NCI-H2107 (cell line): ENCODE results near the gene YY1.
A peak's percentile ranks its signal among the peaks of the same experiment; 100 is the strongest.
"Not testable (repeated sequence)": the region's sequence is repeated elsewhere in the genome, so short reads cannot be mapped to it uniquely, and the experiment has no call there.

Experiments used
- DNase-seq: peaks from one replicate; lab custom pipeline; 2025; lab: John Stamatoyannopoulos, UW

YY1 gene

DNA sequence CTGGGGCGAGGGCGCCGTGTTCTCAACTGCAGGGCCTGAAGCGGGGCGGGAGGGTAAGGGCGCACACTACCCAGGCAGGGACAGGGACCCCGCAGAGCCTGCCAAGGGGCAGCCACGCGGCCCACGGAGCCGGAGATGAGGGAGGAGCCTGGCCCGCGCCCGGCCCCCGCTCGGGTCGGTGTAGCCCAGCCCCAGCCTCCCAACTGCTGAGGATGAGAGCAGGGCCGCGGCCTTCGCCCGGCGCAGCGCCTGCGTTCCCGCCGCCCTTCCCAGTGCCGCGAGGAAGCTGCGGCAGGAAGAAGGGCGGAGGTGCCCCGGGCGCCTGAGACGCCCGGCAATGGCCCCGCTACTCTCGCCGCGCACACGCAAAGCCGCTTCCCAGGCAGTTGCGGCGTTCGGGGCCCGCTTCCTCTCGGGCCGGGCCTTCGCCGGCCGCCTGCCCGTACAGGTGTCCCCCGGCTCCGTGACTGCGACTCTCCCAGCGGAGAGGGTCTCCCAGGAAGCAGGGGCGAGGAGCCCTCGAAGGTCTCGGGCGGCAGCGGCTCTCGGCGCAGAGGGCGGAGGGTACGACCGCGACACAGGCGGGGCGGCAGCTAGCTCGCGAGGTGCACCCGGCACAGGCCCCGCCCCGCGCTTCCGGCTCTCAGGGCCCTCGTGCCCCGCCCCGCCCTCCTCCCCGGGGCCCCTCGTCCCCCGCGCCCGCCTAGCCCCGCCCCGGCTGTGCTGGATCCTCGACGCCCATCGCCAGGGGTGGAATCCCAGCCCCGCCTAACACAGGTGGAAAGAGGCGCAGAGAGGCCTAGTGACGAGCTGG lies 24.8 kb upstream of the YY1 start:
- DNase-seq: peak; percentile 98

DNA sequence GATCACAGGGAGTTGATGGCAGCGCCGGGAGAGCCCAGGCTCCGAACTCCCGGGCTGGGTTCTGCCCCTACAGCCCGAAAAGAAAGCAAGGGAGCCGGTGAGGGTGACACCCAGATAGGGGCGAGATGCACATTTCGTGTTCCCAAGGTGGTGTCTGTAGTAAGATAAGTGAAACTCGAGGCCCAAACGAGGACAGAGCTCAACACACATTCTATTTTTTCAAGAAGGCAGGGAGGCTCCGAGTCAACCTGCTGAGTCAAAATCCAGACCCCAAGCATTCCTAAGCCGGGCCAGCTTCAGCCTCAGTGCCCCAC lies 24.2 kb upstream of the YY1 start:
- DNase-seq: no peak

DNA sequence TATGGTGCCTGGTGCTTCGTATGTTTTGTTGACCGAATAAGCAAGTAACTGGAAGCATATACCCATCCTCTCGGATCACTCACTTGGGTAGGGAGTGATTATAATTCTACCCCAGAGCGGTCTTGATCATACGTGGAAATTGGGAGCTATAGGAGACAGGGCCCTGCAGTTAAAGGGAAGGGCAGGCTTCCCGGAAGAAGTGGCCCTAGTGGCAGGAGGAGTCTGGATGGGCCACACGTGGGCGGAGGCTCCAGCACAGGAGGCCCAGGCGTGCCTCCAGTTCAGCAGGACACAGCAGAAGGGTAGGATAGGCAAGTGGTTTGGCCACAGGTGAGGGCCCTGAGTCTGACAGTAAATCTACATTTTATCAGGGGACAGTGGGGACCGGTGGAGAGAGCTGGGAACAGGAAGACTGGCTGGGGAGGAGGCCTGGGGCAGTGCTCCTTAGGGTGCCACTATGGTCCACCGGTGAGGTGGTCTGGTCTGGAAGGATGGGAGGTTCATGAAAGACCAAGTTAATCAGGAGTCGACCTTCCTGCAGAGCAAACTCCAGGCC lies 23.5 kb upstream of the YY1 start:
- no peak for DNase-seq

DNA sequence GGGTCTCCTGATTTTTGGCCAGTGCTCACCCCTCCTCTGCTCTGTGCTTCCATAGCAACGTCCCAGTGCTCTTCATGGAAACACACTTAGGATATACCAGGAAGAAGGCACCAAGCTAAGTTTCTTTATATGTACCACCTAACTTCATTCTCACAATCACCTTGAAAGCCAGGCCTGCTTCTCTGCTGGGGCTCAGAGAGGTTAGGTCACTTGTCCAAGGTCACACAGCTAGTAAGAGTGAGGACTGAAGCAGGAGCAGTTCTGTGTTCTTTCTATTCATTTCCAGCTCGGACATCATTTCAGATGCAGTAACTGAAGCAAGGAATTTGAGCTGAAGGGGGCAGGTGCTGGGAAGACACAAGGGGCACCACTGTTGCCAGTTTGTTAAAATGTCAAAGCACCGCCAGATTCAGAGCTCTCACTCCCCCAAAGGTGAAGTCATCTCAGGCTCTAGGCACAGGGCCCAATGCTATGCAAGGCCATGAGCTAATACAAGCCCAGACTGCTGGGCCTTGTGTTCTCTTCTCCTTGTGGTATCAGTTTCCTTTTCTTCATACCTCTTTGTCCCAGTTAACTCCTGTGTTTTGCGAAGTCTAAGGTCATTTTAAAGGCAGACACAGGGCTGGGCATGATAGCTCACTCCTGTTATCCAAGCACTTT lies 19.7 kb upstream of the YY1 start:
- DNase-seq: no peak

DNA sequence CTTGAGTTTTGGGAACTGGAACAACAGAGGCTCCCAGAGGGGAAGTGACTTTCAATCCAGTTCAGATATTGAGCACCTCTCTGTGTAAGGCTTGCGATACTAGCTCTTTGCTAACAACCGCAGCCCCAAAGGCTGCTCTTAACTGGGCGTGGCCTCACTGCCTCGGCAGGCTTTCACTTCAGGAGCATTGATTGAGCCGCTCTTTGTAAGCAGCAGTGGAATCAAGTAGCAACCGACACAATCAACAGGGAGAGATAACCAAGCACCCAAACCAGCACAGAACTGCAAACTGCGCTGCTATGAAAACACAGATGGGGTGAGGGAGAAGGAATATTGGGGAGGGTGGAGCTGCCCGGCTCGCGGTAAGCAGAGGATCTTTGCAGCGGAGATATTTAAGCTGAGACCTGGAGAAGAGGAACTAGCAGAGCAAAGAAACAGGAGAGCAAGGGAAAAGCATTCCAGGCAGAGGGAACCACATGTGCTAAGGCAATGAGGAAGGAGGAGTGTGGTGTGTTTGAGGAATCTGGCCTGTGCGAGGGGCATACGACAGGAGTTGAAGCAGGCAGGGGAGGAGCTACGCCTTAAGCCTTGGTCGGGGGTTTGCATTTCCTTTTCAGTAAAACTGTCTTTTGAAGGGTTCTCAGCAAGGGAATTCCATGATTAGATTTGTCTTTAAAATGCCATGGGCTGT lies 17.3 kb upstream of the YY1 start:
- DNase-seq: peak; percentile 87

DNA sequence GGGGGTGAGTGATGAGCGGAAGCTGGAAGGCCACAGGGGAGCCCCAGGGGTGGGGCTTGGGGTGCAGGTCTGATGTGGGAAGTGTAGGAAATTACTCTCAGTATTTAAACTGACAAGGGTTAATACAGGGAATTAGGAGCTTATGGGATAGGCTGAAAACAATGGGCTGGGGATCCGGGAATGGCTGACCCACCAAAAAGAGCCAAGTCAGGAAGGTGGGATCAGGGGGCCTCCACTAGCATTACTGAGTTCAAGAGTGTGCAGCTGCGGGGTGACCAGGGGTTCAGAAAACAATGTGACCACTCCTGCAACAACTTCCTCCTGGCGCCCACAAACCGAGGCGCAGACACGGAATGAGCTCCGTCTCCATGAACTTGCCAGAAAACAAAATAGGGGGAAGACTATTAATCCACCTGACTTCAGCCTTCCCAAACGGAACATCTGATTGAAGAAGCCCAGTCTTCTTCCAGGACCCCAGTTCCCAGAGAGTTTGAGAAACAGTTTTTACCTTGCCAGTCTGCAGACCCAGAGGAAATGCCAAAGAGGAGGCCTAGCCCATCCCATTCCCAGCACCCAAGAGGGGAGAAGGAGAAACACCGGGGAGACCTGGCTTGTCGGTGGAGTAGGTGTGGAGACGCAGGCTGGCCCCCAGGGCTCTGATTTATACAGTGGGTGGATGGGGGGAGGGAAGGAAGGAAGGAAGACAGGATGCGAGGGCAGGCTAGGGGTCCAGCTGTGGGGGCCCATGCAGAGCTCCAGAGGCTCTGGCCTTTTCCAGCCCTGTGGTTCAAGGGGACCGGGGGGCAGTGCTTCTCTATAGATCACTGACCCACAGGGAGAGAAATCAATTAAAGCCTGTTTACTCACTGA lies 16.5 kb upstream of the YY1 start:
- DNase-seq: no peak

DNA sequence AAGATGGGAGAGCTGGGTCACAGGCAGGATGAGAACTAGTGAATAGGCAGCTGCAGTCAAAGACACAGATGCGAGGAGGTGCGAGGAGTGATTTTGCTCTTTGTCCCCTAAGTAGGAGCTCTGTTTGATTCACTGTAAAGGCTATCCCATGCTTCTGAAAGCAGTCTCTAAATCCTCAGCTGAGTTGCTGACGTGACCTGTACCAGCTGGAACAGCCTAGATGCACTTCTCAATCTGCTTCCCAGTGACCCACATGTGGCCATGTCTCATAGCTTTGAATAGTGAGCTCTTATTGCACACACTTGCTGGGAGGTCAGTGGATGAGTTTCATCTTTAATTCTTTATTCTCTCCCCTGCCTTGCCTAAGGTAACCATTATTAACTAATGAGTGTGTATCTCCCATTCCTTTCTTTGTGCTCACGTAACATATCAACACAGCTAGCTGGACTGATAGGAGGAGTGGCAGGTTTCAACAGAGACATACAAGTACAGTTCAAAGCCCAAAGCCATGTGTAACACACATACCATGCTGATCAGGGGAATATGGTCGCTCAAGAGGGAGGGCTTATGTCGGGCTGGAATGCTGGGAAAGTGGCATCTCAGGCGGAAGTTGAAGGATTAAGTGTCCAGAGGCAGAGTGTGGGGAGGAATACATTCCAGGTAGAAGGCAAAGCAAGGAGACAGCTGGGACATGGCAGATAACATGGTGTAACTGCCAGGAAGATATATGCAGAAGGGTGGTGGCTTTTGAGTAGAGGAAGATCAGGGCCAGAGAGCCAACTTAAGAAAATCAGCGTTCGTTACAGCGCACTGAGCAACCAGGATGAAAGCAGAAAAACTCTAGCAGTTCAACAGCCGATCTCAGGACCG lies 15.4 kb upstream of the YY1 start:
- DNase-seq: no peak

DNA sequence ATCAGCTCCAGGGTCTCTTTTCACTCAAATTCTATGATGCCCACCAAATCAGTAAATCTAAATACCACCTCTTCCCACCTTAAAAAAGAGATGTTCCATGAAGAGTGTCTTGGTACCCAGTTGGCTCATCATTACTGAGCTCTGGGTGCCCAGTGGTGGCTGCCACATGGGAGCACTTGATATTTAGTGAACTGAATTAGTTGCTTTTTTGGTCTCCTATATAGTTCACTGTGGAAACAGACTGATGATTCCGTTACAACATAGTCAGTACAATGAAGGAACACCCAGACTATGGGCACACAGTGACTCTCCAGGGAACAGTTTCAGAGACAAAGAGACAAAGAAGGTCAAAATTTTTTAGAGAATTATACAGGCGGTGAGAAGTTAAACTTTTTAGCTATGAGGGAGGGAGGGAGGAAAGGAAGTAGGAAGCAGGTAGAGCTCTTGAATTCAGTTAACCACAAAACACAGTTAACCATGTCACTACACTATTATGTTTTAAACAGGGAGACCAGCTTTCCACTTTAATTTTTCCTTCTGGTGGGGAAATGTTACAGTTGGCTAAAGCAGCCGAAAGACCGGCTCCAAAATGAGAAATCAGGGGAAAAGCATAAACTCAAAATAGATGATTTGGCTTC lies 14.6 kb upstream of the YY1 start:
- no peak for DNase-seq

DNA sequence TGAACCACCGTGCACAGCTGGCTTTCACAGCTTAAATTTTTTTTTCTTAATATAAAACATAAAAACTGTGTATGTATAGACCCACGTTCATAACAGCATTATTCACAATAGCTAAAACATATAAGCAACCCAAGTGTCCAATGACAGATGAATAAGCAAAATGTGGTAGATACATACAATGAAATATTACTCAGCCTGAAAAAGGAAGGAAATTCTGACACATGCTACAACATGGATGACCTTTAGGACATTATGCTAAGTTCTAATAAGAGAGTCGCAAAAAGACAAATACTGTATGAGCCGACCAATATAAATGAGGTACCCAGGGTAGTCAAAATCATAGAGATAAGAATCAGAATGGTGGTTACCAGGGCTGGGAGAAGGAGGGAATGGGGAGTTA lies 13.8 kb upstream of the YY1 start:
- no peak for DNase-seq

DNA sequence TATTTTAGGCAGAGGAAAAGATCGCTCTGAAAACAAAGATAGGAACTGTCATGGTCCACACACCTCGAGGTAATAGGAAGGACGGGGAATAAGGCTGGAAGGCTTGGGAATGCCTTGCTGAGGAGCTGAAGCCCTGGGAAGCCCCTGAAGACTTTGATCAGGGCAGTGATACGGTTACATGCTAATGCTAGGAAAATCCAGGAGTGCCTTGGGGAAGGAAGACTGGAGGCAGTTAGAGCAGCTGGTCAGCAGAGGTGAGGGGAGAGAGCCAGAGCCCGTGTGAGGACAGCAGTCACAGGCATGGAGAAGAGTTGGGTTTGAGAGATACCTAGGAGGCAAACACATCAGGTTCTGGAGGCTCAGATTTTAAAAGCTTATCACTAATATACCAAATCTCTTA lies 8.6 kb upstream of the YY1 start:
- no peak for DNase-seq

DNA sequence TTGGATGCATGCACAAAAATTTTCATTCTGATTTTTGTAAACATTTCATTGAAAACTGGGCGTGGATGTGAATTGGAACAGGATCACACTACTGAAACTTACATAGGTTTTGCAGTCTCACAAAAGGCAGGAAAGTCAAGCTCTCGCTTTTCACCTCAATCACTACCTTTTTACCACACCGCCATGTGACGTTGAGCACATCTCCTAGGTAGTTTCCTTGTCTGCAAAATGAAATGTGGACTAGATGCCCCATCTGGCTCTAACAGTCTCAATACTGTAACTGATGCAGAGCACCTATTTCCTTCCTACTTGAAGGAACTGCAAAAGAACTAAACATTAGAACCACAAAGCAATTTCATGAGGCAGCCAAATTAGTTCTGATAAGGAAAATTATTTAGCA lies 4.4 kb upstream of the YY1 start:
- DNase-seq: no peak

DNA sequence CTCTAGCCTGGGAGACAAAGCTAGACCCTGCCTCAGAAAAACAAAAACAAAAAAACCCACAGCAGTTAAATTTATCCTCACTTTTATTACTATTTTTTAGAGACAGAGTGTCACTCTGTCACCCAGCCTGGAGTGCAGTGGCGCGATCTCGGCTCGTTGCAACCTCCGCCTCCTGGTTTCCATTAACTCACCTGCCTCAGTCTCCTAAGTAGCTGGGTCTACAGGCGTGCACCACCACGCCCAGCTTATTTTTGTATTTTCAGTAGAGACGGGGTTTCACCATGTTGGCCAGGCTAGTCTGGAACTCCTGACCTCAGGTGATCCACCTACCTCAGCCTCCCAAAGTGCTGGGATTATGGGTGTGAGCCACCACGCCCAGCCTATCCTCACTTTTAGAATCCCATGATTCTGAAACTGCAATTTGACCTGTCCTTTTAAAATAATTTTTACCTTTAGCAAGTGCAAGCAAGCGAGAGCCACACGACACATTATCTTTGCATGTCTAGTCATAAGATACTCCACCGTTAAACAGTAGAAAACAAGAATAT lies 2.6 kb upstream of the YY1 start:
- not testable (repeated sequence) for DNase-seq

DNA sequence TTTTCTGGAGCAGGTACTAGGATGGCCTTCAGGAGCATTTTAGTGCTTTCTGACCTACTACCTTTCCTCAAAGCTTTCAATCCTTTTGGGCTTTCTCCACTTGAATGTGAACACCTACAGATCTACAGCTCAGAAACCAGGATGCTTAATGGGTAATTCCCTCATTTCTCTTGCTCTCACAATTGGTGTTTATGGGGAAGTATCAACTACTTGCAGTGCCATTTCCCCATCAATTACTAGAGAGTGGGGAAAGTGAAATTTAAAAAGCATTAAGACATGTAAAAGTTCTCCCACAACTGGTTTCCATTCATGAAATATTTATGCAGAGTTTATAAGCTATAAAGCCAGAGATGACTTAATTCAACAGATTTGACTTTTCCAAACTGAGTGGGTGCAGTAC lies 2.1 kb upstream of the YY1 start:
- DNase-seq: no peak

DNA sequence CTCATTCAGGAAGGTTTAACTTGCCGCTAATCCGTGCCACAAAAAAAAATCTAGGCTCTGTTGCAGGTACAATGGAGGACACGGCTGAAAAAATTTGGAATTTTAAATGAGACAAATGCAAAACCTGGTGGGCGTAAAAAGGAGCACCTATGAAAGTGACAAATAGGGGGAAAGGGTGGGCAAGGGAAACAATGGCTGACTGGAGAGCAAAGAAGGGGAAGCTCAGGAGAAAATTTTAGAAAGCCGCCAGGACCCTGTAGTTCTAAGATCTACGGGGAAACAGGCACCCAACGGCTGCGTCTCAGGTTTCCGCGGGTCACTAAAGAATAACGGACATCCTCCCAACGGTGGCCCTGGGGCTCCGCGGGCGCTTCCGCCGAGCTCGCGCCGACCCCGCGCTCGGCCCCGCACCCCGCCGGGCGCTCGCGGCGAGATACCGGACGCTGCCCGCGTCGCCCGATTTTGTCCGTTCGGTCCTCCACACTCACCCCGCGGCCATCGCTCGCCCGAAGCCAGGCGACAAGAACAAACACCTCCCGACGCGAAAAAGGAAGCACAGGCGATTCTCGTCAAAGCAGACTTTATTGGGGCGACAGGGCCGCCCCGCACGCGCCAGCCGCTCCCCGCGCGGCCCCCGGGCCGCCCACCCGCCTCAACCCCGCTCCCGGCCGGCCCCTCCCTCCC lies 1.1 kb upstream of the YY1 start:
- peak; percentile 33 for DNase-seq

DNA sequence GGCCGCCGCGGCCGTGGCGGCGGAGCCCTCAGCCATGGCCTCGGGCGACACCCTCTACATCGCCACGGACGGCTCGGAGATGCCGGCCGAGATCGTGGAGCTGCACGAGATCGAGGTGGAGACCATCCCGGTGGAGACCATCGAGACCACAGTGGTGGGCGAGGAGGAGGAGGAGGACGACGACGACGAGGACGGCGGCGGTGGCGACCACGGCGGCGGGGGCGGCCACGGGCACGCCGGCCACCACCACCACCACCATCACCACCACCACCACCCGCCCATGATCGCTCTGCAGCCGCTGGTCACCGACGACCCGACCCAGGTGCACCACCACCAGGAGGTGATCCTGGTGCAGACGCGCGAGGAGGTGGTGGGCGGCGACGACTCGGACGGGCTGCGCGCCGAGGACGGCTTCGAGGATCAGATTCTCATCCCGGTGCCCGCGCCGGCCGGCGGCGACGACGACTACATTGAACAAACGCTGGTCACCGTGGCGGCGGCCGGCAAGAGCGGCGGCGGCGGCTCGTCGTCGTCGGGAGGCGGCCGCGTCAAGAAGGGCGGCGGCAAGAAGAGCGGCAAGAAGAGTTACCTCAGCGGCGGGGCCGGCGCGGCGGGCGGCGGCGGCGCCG lies 381 bp downstream of the YY1 start:
- DNase-seq: no peak

DNA sequence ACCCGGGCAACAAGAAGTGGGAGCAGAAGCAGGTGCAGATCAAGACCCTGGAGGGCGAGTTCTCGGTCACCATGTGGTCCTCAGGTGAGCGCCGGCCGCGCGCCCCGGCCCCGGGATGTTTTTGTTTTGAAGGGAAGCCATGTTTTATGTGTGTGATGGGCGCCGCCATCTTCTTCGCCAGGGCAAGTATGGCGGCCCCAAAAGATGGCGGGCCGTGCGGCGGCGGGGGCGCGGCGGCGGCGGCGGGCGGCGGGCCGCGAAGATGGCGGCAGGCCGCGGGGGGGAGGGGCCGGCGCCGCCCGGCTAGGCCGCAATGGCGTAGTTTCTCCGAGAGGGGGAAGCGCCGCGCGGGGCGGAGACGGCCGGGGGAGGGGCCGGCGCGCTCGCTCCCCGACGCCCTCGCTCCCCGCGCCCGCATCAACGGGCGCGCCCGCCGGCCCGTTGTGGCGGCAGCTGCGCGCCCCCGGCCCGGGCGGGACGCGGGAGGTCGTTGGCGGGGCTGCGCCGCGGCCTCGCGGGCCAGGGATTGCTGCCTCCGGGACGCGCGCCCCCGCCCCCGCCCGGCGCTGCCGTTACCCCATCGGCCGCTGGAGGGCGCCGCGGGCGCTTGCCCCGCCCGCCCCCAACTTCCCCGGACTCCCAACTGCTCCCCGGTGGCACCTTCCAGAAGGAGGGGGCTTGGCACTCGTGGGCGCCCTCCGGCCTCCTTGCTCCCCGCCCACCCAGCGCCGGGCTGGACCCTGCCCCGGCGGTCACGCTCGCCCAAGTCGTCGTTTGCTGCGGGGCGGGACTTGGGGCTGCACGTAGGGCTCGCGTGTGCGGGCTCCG lies 1.1 kb downstream of the YY1 start:
- DNase-seq: peak; percentile 87

DNA sequence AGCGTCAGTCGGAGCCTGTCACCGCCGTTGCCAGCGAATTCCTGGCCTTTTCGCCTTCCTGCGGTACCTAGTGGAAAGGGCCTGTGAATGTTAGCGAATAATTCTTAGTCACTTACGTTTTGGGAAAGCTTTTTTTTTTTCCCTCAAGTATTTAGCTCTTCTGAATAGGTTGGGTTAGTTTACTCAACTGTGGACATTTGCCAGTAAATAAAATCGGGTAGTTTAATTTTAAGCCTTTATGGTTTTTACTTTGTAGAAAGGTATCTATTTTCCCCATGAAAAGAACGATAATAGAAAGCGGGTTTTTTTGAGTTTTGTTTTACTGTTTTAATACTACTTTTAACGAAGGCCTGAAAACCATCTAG lies 1.7 kb downstream of the YY1 start:
- DNase-seq: no peak

DNA sequence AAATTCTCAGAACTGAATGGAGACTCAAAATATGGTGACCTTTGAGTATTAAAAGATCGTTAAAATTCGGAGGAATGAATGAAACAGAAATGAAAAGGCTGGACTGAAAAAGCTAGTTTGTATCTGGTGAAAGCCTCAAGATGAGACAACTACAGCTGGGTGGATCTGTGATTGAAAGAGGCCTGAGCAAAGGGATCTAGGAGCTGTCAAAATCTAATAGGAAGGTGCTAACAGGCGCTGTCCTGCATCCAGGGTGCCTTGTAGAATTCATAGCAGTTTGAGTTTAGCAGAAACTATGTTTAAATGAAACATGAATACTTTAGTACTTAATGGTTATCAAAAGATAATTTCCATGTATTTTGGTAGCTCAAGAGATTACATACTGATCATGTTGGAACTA lies 2.3 kb downstream of the YY1 start:
- DNase-seq: no peak
